Thymus (tissue), 11 donors: ENCODE results near the gene DSCAM. TPM values are rescaled to one million over a fixed set of nuclear protein-coding genes. Genes with fewer than 3 reads are reported as not detected.

Experiments used
- DNase-seq, 9 donors: peaks; one replicate each; pipeline ENCODE4 v3.0.0-alpha.2; 2013; ENCODE audit warnings: low spot score in 9 of 9, low read depth in 6 of 9, missing footprints in 1 of 9
- H3K27ac ChIP-seq, 2 donors: one replicate each; pipeline ENCODE4 v1.5.1; 2013; ENCODE audit warnings: control low read depth in 1 of 2, low read depth in 1 of 2, low read length in 1 of 2, mild to moderate bottlenecking in 1 of 2, moderate library complexity in 1 of 2
- H3K27me3 ChIP-seq, 2 donors: one replicate each; pipeline ENCODE4 v1.5.1; 2013; ENCODE audit warnings: low read length in 1 of 2; ENCODE audit not compliant: control insufficient read depth in 2 of 2, insufficient read depth in 1 of 2
- H3K36me3 ChIP-seq, 2 donors: one replicate each; pipeline ENCODE4 v1.5.1; 2013; ENCODE audit warnings: low read length in 1 of 2, mild to moderate bottlenecking in 1 of 2, moderate library complexity in 1 of 2; ENCODE audit not compliant: control insufficient read depth in 2 of 2, insufficient read depth in 2 of 2
- H3K4me1 ChIP-seq, 2 donors: one replicate each; pipeline ENCODE4 v1.5.1; 2013; ENCODE audit warnings: low read length in 2 of 2; ENCODE audit not compliant: control insufficient read depth in 2 of 2, insufficient read depth in 2 of 2
- H3K4me3 ChIP-seq, 2 donors: one replicate each; pipeline ENCODE4 v1.5.1; 2013; ENCODE audit warnings: low read length in 2 of 2, control low read depth in 1 of 2, mild to moderate bottlenecking in 1 of 2
- H3K9me3 ChIP-seq, 2 donors: one replicate each; pipeline ENCODE4 v1.5.1; 2013; ENCODE audit warnings: low read length in 1 of 2, mild to moderate bottlenecking in 1 of 2; ENCODE audit not compliant: control insufficient read depth in 2 of 2, insufficient read depth in 1 of 2
- WGBS: extraction: QIAGEN DNeasy Blood & Tissue Kit; methylation state at CpG from one replicate; pipeline ENCODE4 v1.1.7; 2013; 5-methylcytosine and 5-hydroxymethylcytosine counted together
- polyA plus RNA-seq: library from polyadenylated mRNA; stranded (reverse); fragments of 200-250 nt; gene quantifications from one replicate; pipeline ENCODE4 v1.2.3, GENCODE V29; 2013
- total RNA-seq: library from RNA; stranded (reverse); fragments of 120-200 nt; gene quantifications from one replicate; pipeline ENCODE4 v1.2.4, GENCODE V29; 2013
- donor health status: healthy.

Gene DSCAM
- total and polyA plus RNA-seq, 2 donors = 0.02 to 0.05 TPM

- DNase-seq = no peak
- WGBS = 66% methylated on average over 2 of the region's 2 CpGs
- H3K4me1 ChIP-seq = no peaks in the 10 kb centered on the region
Observed at GRCh38 chr21:40386981-40387747, 459.8 kb downstream of the DSCAM start.

GRCh38 chr21:40386294-40386911 lies 460.6 kb downstream of the DSCAM start:
- 9% methylated on average over 23 of the region's 23 CpGs for WGBS
- DNase-seq = peak in 3 of 9 donors; percentile 1 to 13 (median 8)

More at GRCh38 chr21:40386981-40387747, 459.8 kb downstream of the DSCAM start:
- Histone ChIP-seq H3K9me3 (no peaks in the 10 kb centered on the region), H3K4me3 (no peak overlapping the region), H3K27me3 (no peaks in the 10 kb centered on the region), H3K27ac (no peak overlapping the region), H3K36me3 (no peaks in the 10 kb centered on the region)

GRCh38 chr21:40385883-40386282 lies 461.1 kb downstream of the DSCAM start:
- no peak overlapping the region for H3K4me3 ChIP-seq
- DNase-seq = no peak
- no peaks in the 10 kb centered on the region for H3K36me3 ChIP-seq
- no peak overlapping the region for H3K27ac ChIP-seq
- no peaks in the 10 kb centered on the region for H3K4me1 ChIP-seq
- no peaks in the 10 kb centered on the region for H3K27me3 ChIP-seq
- 95% methylated on average over 6 of the region's 6 CpGs for WGBS
- H3K9me3 ChIP-seq = no peaks in the 10 kb centered on the region

More at GRCh38 chr21:40386294-40386911, 460.6 kb downstream of the DSCAM start:
- H3K4me3 ChIP-seq = no peak overlapping the region
- H3K9me3 ChIP-seq = no peaks in the 10 kb centered on the region
- no peak overlapping the region for H3K27ac ChIP-seq
- H3K27me3 ChIP-seq = no peaks in the 10 kb centered on the region
- H3K4me1 ChIP-seq = no peaks in the 10 kb centered on the region
- no peaks in the 10 kb centered on the region for H3K36me3 ChIP-seq

- H3K27me3 ChIP-seq = no peaks in the 10 kb centered on the region
- no peaks in the 10 kb centered on the region for H3K36me3 ChIP-seq
- no peak overlapping the region for H3K27ac ChIP-seq
- H3K4me1 ChIP-seq = no peaks in the 10 kb centered on the region
- no peak overlapping the region for H3K4me3 ChIP-seq
- 93% methylated on average over 5 of the region's 5 CpGs for WGBS
- DNase-seq = no peak
- no peaks in the 10 kb centered on the region for H3K9me3 ChIP-seq
Observed at GRCh38 chr21:40383951-40384350, 463.0 kb downstream of the DSCAM start.

GRCh38 chr21:40381111-40381510 lies 465.8 kb downstream of the DSCAM start:
- Histone ChIP-seq H3K9me3 (no peaks in the 10 kb centered on the region), H3K27me3 (no peaks in the 10 kb centered on the region), H3K4me3 (no peak overlapping the region), H3K4me1 (no peaks in the 10 kb centered on the region), H3K36me3 (no peaks in the 10 kb centered on the region), H3K27ac (no peak overlapping the region)
- no peak for DNase-seq
- WGBS = 78% methylated on average over 5 of the region's 5 CpGs

- H3K27me3 ChIP-seq = no peaks in the 10 kb centered on the region
- H3K4me3 ChIP-seq = no peak overlapping the region
- DNase-seq = no peak
- no peaks in the 10 kb centered on the region for H3K9me3 ChIP-seq
- no peak overlapping the region for H3K27ac ChIP-seq
- 94% methylated on average over 11 of the region's 11 CpGs for WGBS
- H3K36me3 ChIP-seq = no peaks in the 10 kb centered on the region
- H3K4me1 ChIP-seq = no peaks in the 10 kb centered on the region
Observed at GRCh38 chr21:40379881-40380810, 466.8 kb downstream of the DSCAM start.

GRCh38 chr21:40377135-40377534 lies 469.8 kb downstream of the DSCAM start:
- Histone ChIP-seq H3K4me3 (no peak overlapping the region), H3K27ac (no peak overlapping the region), H3K36me3 (no peaks in the 10 kb centered on the region), H3K27me3 (no peaks in the 10 kb centered on the region), H3K4me1 (no peaks in the 10 kb centered on the region), H3K9me3 (no peaks in the 10 kb centered on the region)
- WGBS = over 99% methylated on average over 5 of the region's 5 CpGs
- no peak for DNase-seq

GRCh38 chr21:40373761-40374160 lies 473.2 kb downstream of the DSCAM start:
- H3K36me3 ChIP-seq = no peaks in the 10 kb centered on the region
- no peaks in the 10 kb centered on the region for H3K27me3 ChIP-seq
- no peak for DNase-seq
- H3K9me3 ChIP-seq = no peaks in the 10 kb centered on the region
- H3K27ac ChIP-seq = no peak overlapping the region
- no peaks in the 10 kb centered on the region for H3K4me1 ChIP-seq
- WGBS = 80% methylated on average over 2 of the region's 2 CpGs
- no peak overlapping the region for H3K4me3 ChIP-seq

- Histone ChIP-seq H3K4me1 (no peaks in the 10 kb centered on the region), H3K27me3 (no peaks in the 10 kb centered on the region), H3K27ac (no peak overlapping the region), H3K9me3 (no peaks in the 10 kb centered on the region), H3K4me3 (no peak overlapping the region), H3K36me3 (no peaks in the 10 kb centered on the region)
- no peak for DNase-seq
- WGBS = 95% methylated on average over 2 of the region's 2 CpGs
Observed at GRCh38 chr21:40372506-40372905, 474.5 kb downstream of the DSCAM start.
